K562 (cell line): ENCODE measurements around the gene OBSCN. TPM values are rescaled to one million over a fixed set of nuclear protein-coding genes. Genes with fewer than 3 reads are reported as not detected.

Source experiments
- CCNT2 ChIP-seq: IDR thresholded peaks from 2 replicates; pipeline ENCODE4 v1.6.1; 2011; ENCODE audit warnings: borderline replicate concordance, low read depth, mild to moderate bottlenecking, moderate library complexity, mixed read lengths, low read length; ENCODE audit not compliant: insufficient read length; ENCODE audit errors: extremely low read depth
- E2F3 ChIP-seq: fragments of 250-450 bp; sonication (Bioruptor Pico); IDR thresholded peaks from 2 replicates; pipeline ENCODE4 v1.4.0; 2020; ENCODE audit warnings: mild to moderate bottlenecking
- GMEB1 ChIP-seq: fragments of 250-450 bp; sonication (Bioruptor Pico); IDR thresholded peaks from 2 replicates; pipeline ENCODE4 v1.4.0; 2020; ENCODE audit warnings: mild to moderate bottlenecking
- HMG20B ChIP-seq: fragments of 250-450 bp; sonication (Bioruptor Pico); IDR thresholded peaks from 2 replicates; pipeline ENCODE4 v1.5.0; 2021; ENCODE audit warnings: mild to moderate bottlenecking
- MYC ChIP-seq, 2 experiments: fragments of 250-450 bp in 1 of 2; sonication (Bioruptor Pico) in 1 of 2; IDR thresholded peaks; 2 replicates each; pipeline versions ENCODE4 v1.5.1 to v1.6.1; 2012 to 2021; ENCODE audit warnings: low read depth in 2 of 2, borderline replicate concordance in 1 of 2, improper control_type of control experiment in 1 of 2, low read length in 1 of 2, mild to moderate bottlenecking in 1 of 2, moderate library complexity in 1 of 2
- POLR3A ChIP-seq: IDR thresholded peaks from 2 replicates; pipeline ENCODE4 v1.6.1; 2011; ENCODE audit warnings: borderline replicate concordance, mild to moderate bottlenecking, moderate library complexity; ENCODE audit not compliant: insufficient read length, insufficient read depth; ENCODE audit errors: extremely low read depth
- PURB ChIP-seq: sonication (generic); formaldehyde crosslinking; IDR thresholded peaks from 2 replicates; pipeline ENCODE4 v1.9.0; 2021; ENCODE audit warnings: low read depth, mild to moderate bottlenecking, missing genetic modification reagents
- RBFOX2 ChIP-seq: fragments of 200-400 bp; formaldehyde crosslinking; IDR thresholded peaks from 2 replicates; pipeline ENCODE4 v1.6.1; 2017; ENCODE audit warnings: low read depth, mild to moderate bottlenecking, low read length, moderate library complexity
- REST ChIP-seq, 2 experiments: fragments of 450-650 bp; formaldehyde crosslinking in 1 of 2; IDR thresholded peaks; 2 replicates each; pipeline versions ENCODE4 v1.4.0 to v1.6.1; 2014 to 2020; ENCODE audit warnings: mild to moderate bottlenecking in 2 of 2, borderline replicate concordance in 1 of 2, low read depth in 1 of 2
- TAF1 ChIP-seq: IDR thresholded peaks from 2 replicates; pipeline ENCODE4 v1.6.1; 2011; ENCODE audit warnings: mild to moderate bottlenecking, low read length, moderate library complexity; ENCODE audit not compliant: insufficient read depth, control insufficient read depth, severe bottlenecking; ENCODE audit errors: extremely low read depth
- TFAP4 ChIP-seq: sonication (generic); formaldehyde crosslinking; IDR thresholded peaks from 2 replicates; pipeline ENCODE4 v1.8.0; 2022; ENCODE audit warnings: missing genetic modification reagents, mild to moderate bottlenecking, moderate library complexity, borderline replicate concordance
- ZFX ChIP-seq: sonication (generic); formaldehyde crosslinking; IDR thresholded peaks from 2 replicates; pipeline ENCODE4 v1.8.0; 2022; ENCODE audit warnings: mild to moderate bottlenecking, missing genetic modification reagents, moderate library complexity
- polyA plus RNA-seq, 8 experiments: library from polyadenylated mRNA; depleted of rRNA in 4 of 8; stranded (reverse) in 5 of 8; unstranded in 3 of 8; fragments of >200 nt; fragmentation: Nextera tagmentation in 2 of 8; fragmentation: Illumina TruSeq in 1 of 8; extraction: Ambion mirVana in 2 of 8; extraction: Trizol in 1 of 8; gene quantifications; 2 replicates each; pipeline versions ENCODE4 v1.2.1 to v1.2.3, GENCODE V29; 2011 to 2014; ENCODE audit warnings: inconsistent platforms in 1 of 8, missing spikeins in 1 of 8
- total RNA-seq, 7 experiments: library from RNA; depleted of rRNA in 6 of 7; stranded (reverse); fragments of >200 nt in 6 of 7; fragmentation: Illumina TruSeq in 2 of 7; extraction: Trizol in 2 of 7; gene quantifications; 2 replicates each; pipeline versions ENCODE4 v1.2.1 to v1.2.3, GENCODE V29; 2011 to 2021; ENCODE audit warnings: low replicate concordance in 1 of 7
- TF ChIP-seq, protein P1 (sequence below): fragments of 250-450 bp; sonication (Bioruptor Pico); IDR thresholded peaks from 2 replicates; pipeline ENCODE4 v1.8.0; 2021; ENCODE audit warnings: borderline replicate concordance, mild to moderate bottlenecking, moderate library complexity; ENCODE audit not compliant: poor library complexity, severe bottlenecking

Gene OBSCN
- total and polyA plus RNA-seq, 9 of the 15 experiments (the other 6 are each of a cell fraction or from before 2014, with no cell fraction given), result 0.18 to 19.7 (median 3.6) TPM

- no peak for TF ChIP-seq GMEB1 (CRISPR knock-in tag)
- TF ChIP-seq TFAP4 (CRISPR knock-in tag), result 0 out of 2 replicates have a peak, but pooled peaks have one; percentile 9
- peak; percentile 32 for TF ChIP-seq ZFX
- no peak for TF ChIP-seq TAF1
- TF ChIP-seq E2F3, result no peak
- TF ChIP-seq, protein P1, sequence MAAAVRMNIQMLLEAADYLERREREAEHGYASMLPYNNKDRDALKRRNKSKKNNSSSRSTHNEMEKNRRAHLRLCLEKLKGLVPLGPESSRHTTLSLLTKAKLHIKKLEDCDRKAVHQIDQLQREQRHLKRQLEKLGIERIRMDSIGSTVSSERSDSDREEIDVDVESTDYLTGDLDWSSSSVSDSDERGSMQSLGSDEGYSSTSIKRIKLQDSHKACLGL (CRISPR knock-in tag), result no peak
- TF ChIP-seq CCNT2, result no peak
- no peak; the same call in 1 of the 2 replicates for TF ChIP-seq REST (IDR thresholded peaks at IDR 0.05; ENCODE audit: borderline replicate concordance)
- no peak for TF ChIP-seq REST (CRISPR knock-in tag; IDR thresholded peaks at IDR 0.05; ENCODE audit: low read depth)
- TF ChIP-seq POLR3A, result no peak
- peak; percentile 52; the same call in 1 of the 2 replicates for TF ChIP-seq RBFOX2
- TF ChIP-seq HMG20B (CRISPR knock-in tag), result no peak
- no peak for TF ChIP-seq PURB (CRISPR knock-in tag)
- TF ChIP-seq MYC (IDR thresholded peaks at IDR 0.05; ENCODE audit: low read depth, low read length), result no peak
- TF ChIP-seq MYC (CRISPR knock-in tag; IDR thresholded peaks at IDR 0.05; ENCODE audit: borderline replicate concordance, low read depth), result no peak
These were observed 171.1 kb downstream of the OBSCN start (continued) for GRCh38 chr1:228378873-228379460.
